OCI-LY7 (cell line): ENCODE measurements around the gene PRELID3B. TPM values are rescaled to one million over a fixed set of nuclear protein-coding genes. Genes with fewer than 3 reads are reported as not detected.

Experiments used
- BruUV-seq: library from RNA; stranded (reverse); fragments of 400-500 nt; replicated peaks from 2 replicates; lab custom pipeline; 2021; lab: Mats Ljungman, UMichigan
- CTCF ChIA-PET: fragments of 300-600 bp; sonication (Branson Sonifier 250); formaldehyde crosslinking; loops from one replicate; lab custom pipeline; 2022; ENCODE audit warnings: antibody characterized with exemption; ENCODE audit not compliant: unreplicated experiment; lab: Charles Lee
- POLR2A ChIA-PET: fragments of 300-600 bp; sonication (Branson Sonifier 250); formaldehyde crosslinking; loops from one replicate; lab custom pipeline; 2022; ENCODE audit warnings: antibody characterized with exemption; lab: Charles Lee
- DNase-seq: peaks from one replicate; pipeline ENCODE4 v3.0.0-alpha.2; 2015; ENCODE audit warnings: low spot score
- H2AFZ ChIP-seq: fragments of 200-600 bp; sonication (generic), shearing (Covaris generic); 2 replicates; pipeline ENCODE4 v1.6.1; 2014; ENCODE audit warnings: mild to moderate bottlenecking, antibody characterized with exemption, low read length, moderate library complexity
- H3K27ac ChIP-seq: fragments of 200-600 bp; sonication (generic); 2 replicates; pipeline ENCODE4 v1.5.1; 2014; ENCODE audit warnings: mixed run types, low read depth, mild to moderate bottlenecking, moderate library complexity, low read length, inconsistent platforms; ENCODE audit not compliant: poor library complexity, severe bottlenecking
- H3K36me3 ChIP-seq: fragments of 200-600 bp; sonication (generic); 2 replicates; pipeline ENCODE4 v1.6.1; 2014; ENCODE audit warnings: mild to moderate bottlenecking, antibody characterized with exemption, low read length, moderate library complexity, mixed read lengths; ENCODE audit not compliant: insufficient read depth
- H3K4me1 ChIP-seq: fragments of 200-600 bp; sonication (generic); 2 replicates; pipeline ENCODE4 v1.5.1; 2014; ENCODE audit warnings: mild to moderate bottlenecking, low read length; ENCODE audit not compliant: insufficient read depth, poor library complexity, severe bottlenecking
- H3K4me2 ChIP-seq: fragments of 200-600 bp; sonication (generic); 2 replicates; pipeline ENCODE4 v1.6.1; 2014; ENCODE audit warnings: mild to moderate bottlenecking, low read length
- H3K4me3 ChIP-seq: fragments of 200-600 bp; sonication (generic); 2 replicates; pipeline ENCODE4 v1.5.1; 2014; ENCODE audit warnings: mild to moderate bottlenecking, low read depth, low read length; ENCODE audit not compliant: poor library complexity, severe bottlenecking
- H3K79me2 ChIP-seq: fragments of 200-600 bp; sonication (generic); 2 replicates; pipeline ENCODE4 v1.6.1; 2016; ENCODE audit warnings: low read depth, mild to moderate bottlenecking, low read length, moderate library complexity, mixed read lengths; ENCODE audit not compliant: insufficient read depth
- H3K9me2 ChIP-seq: fragments of 200-600 bp; sonication (generic); 2 replicates; pipeline ENCODE4 v1.6.1; 2016; ENCODE audit warnings: mild to moderate bottlenecking, low read length, mixed read lengths; ENCODE audit not compliant: insufficient read depth
- H3K9me3 ChIP-seq: fragments of 200-600 bp; sonication (generic); 2 replicates; pipeline ENCODE4 v1.6.1; 2014; ENCODE audit warnings: mild to moderate bottlenecking, mixed run types, low read length, mixed read lengths
- H4K20me1 ChIP-seq: fragments of 200-600 bp; sonication (generic); 2 replicates; pipeline ENCODE4 v1.6.1; 2014; ENCODE audit warnings: mild to moderate bottlenecking, antibody characterized with exemption, low read length, moderate library complexity, mixed read lengths; ENCODE audit not compliant: insufficient read depth
- CTCF ChIP-seq: fragments of 200-600 bp; sonication (generic); conservative IDR thresholded peaks from 2 replicates; pipeline ENCODE4 v1.5.1; 2014; ENCODE audit warnings: mild to moderate bottlenecking, antibody characterized with exemption, low read length, moderate library complexity, mixed read lengths
- EZH2phosphoT487 ChIP-seq: fragments of 200-600 bp; sonication (generic); IDR thresholded peaks from 2 replicates; pipeline ENCODE4 v1.6.1; 2018; ENCODE audit warnings: low read depth, borderline replicate concordance, mild to moderate bottlenecking, mixed run types, antibody characterized with exemption, low read length, moderate library complexity, mixed read lengths
- intact Hi-C: fragments of 100-400 bp; cut with micrococcal nuclease; formaldehyde crosslinking; loops from one replicate; pipeline ENCODE4 v1.10.0; 2022; ENCODE audit not compliant: unreplicated experiment
- total RNA-seq, 2 experiments: library from RNA; depleted of rRNA in 1 of 2; stranded (reverse); fragments of >200 nt in 1 of 2; shearing (Covaris generic) in 1 of 2; gene quantifications; 2 replicates each; pipeline ENCODE4 v1.2.3, GENCODE V29; 2014 to 2022

The PRELID3B gene
- total RNA-seq, 2 experiments from 2014 or later = 99.4 to 119 TPM

GRCh38 chr20:59050437-59050836, 7.9 kb upstream of the PRELID3B start:
- H2AFZ ChIP-seq = no peak overlapping the region
- H3K9me3 ChIP-seq = no peaks in the 10 kb centered on the region
- no peaks in the 10 kb centered on the region for H3K9me2 ChIP-seq
- ChIA-PET CTCF (interaction anchor here (0.6 kb wide), 1 partner anchor 658 kb away, joined by 3 read pairs; no protein-coding TSS in a partner anchor), POLR2A (interaction anchor here (0.6 kb wide), 2 partner anchors 48 to 829 kb away, joined by 3 read pairs; no protein-coding TSS in a partner anchor)
- no peaks in the 10 kb centered on the region for H3K4me1 ChIP-seq
- no peak overlapping the region for H3K27ac ChIP-seq
- no peak overlapping the region for H3K4me2 ChIP-seq
- intact Hi-C loops = no loop called here
- H3K79me2 ChIP-seq = no peaks in the 10 kb centered on the region
- BruUV-seq = no TSS peak
- no peak overlapping the region for H3K4me3 ChIP-seq
- H4K20me1 ChIP-seq = no peaks in the 10 kb centered on the region
- no peak for DNase-seq
- no peaks in the 10 kb centered on the region for H3K36me3 ChIP-seq
- TF ChIP-seq EZH2phosphoT487 (no peak), CTCF (no peak)

GRCh38 chr20:59048681-59049030, 6.1 kb upstream of the PRELID3B start:
- POLR2A ChIA-PET = no interaction called here
- H3K27ac ChIP-seq = no peak overlapping the region
- intact Hi-C loops = loop anchor here (10.0 kb wide), 1 partner anchor 394 kb away; the partner anchor contains the start of gene STX16
- no peak for TF ChIP-seq EZH2phosphoT487
- TF ChIP-seq CTCF = no peak
- DNase-seq = no peak
- no peaks in the 10 kb centered on the region for H3K79me2 ChIP-seq
- no peak overlapping the region for H2AFZ ChIP-seq
- CTCF ChIA-PET = no interaction called here
- no peaks in the 10 kb centered on the region for H3K9me3 ChIP-seq
- no peak overlapping the region for H3K4me2 ChIP-seq
- no peaks in the 10 kb centered on the region for H3K9me2 ChIP-seq
- peaks cover 13% of the 10 kb centered on the region for H3K4me1 ChIP-seq
- no peak overlapping the region for H3K4me3 ChIP-seq
- H4K20me1 ChIP-seq = no peaks in the 10 kb centered on the region
- no TSS peak for BruUV-seq
- no peaks in the 10 kb centered on the region for H3K36me3 ChIP-seq

GRCh38 chr20:59047938-59048680, 5.5 kb upstream of the PRELID3B start:
- POLR2A ChIA-PET = no interaction called here
- no peak overlapping the region for H2AFZ ChIP-seq
- no peak for DNase-seq
- H3K4me1 ChIP-seq = peaks cover 18% of the 10 kb centered on the region
- H3K4me2 ChIP-seq = no peak overlapping the region
- H3K27ac ChIP-seq = no peak overlapping the region
- H3K79me2 ChIP-seq = no peaks in the 10 kb centered on the region
- CTCF ChIA-PET = no interaction called here
- intact Hi-C loops = loop anchor here (10.0 kb wide), 1 partner anchor 393 kb away; the partner anchor contains the start of gene STX16
- no peak overlapping the region for H3K4me3 ChIP-seq
- no TSS peak for BruUV-seq
- TF ChIP-seq CTCF (no peak), EZH2phosphoT487 (no peak)
- no peaks in the 10 kb centered on the region for H3K9me2 ChIP-seq
- H3K36me3 ChIP-seq = no peaks in the 10 kb centered on the region
- no peaks in the 10 kb centered on the region for H3K9me3 ChIP-seq
- no peaks in the 10 kb centered on the region for H4K20me1 ChIP-seq
